H9 (cell line): ENCODE results near the gene PROC. TPM values are rescaled to one million over a fixed set of nuclear protein-coding genes. Genes with fewer than 3 reads are reported as not detected.

ENCODE experiments used
- DNase-seq: peaks from one replicate; pipeline ENCODE4 v3.0.0-alpha.2; 2017
- H2AFZ ChIP-seq: one replicate; pipeline ENCODE4 v1.6.1; 2013; ENCODE audit warnings: mild to moderate bottlenecking, low read length, control low read depth, moderate library complexity
- H2AK5ac ChIP-seq: 2 replicates; pipeline ENCODE4 v1.6.1; 2013; ENCODE audit warnings: low read length, control low read depth, mixed read lengths; ENCODE audit not compliant: insufficient read length
- H2BK120ac ChIP-seq: one replicate; pipeline ENCODE4 v1.6.1; 2013; ENCODE audit warnings: low read depth, mild to moderate bottlenecking, low read length, control low read depth, inconsistent platforms; ENCODE audit not compliant: poor library complexity, severe bottlenecking
- H2BK12ac ChIP-seq: 2 replicates; pipeline ENCODE4 v1.6.1; 2013; ENCODE audit warnings: low read length, control low read depth, mixed read lengths, low read depth; ENCODE audit not compliant: insufficient read length
- H2BK15ac ChIP-seq: 2 replicates; pipeline ENCODE4 v1.6.1; 2013; ENCODE audit warnings: low read depth, low read length, control low read depth
- H2BK20ac ChIP-seq: one replicate; pipeline ENCODE4 v1.6.1; 2013; ENCODE audit warnings: low read depth, mild to moderate bottlenecking, low read length, control low read depth, inconsistent platforms; ENCODE audit not compliant: poor library complexity, severe bottlenecking
- H2BK5ac ChIP-seq: 2 replicates; pipeline ENCODE4 v1.6.1; 2013; ENCODE audit warnings: low read length, control low read depth, mixed read lengths; ENCODE audit not compliant: insufficient read length
- H3K14ac ChIP-seq: 2 replicates; pipeline ENCODE4 v1.6.1; 2013; ENCODE audit warnings: low read length, control low read depth; ENCODE audit not compliant: insufficient read depth
- H3K18ac ChIP-seq: 2 replicates; pipeline ENCODE4 v1.6.1; 2013; ENCODE audit warnings: low read depth, mild to moderate bottlenecking, mixed read lengths, low read length, control low read depth; ENCODE audit not compliant: insufficient read length
- H3K23ac ChIP-seq: 2 replicates; pipeline ENCODE4 v1.6.1; 2013; ENCODE audit warnings: low read length, control low read depth, mixed read lengths, low read depth; ENCODE audit not compliant: insufficient read length
- H3K23me2 ChIP-seq: 2 replicates; pipeline ENCODE4 v1.6.1; 2013; ENCODE audit warnings: low read depth, mild to moderate bottlenecking, mixed read lengths, low read length, control low read depth; ENCODE audit not compliant: insufficient read length, poor library complexity, severe bottlenecking
- H3K27ac ChIP-seq: 2 replicates; pipeline ENCODE4 v1.5.1; 2013; ENCODE audit warnings: low read length, control low read depth, mixed read lengths, low read depth; ENCODE audit not compliant: insufficient read length
- H3K27me3 ChIP-seq: 2 replicates; pipeline ENCODE4 v1.6.1; 2013; ENCODE audit warnings: low read length, control low read depth, inconsistent platforms; ENCODE audit not compliant: insufficient read depth
- H3K4ac ChIP-seq: 2 replicates; pipeline ENCODE4 v1.6.1; 2013; ENCODE audit warnings: low read depth, mild to moderate bottlenecking, control low read depth, inconsistent platforms, low read length, moderate library complexity
- H3K4me1 ChIP-seq: 2 replicates; pipeline ENCODE4 v1.6.1; 2013; ENCODE audit warnings: low read length, control low read depth, inconsistent platforms; ENCODE audit not compliant: insufficient read depth
- H3K4me2 ChIP-seq: 2 replicates; pipeline ENCODE4 v1.6.1; 2013; ENCODE audit warnings: low read length, control low read depth, mixed read lengths; ENCODE audit not compliant: insufficient read length, insufficient read depth
- H3K56ac ChIP-seq: 2 replicates; pipeline ENCODE4 v1.6.1; 2013; ENCODE audit warnings: low read depth, mild to moderate bottlenecking, mixed read lengths, low read length, control low read depth; ENCODE audit not compliant: insufficient read length
- H3K79me1 ChIP-seq: 2 replicates; pipeline ENCODE4 v1.6.1; 2013; ENCODE audit warnings: low read depth, mild to moderate bottlenecking, moderate library complexity, low read length, control low read depth, inconsistent platforms; ENCODE audit not compliant: insufficient read depth, poor library complexity, severe bottlenecking
- H3K79me2 ChIP-seq: 2 replicates; pipeline ENCODE4 v1.6.1; 2013; ENCODE audit warnings: low read length, control low read depth, inconsistent platforms; ENCODE audit not compliant: insufficient read depth
- H3K9ac ChIP-seq: 2 replicates; pipeline ENCODE4 v1.6.1; 2013; ENCODE audit warnings: low read length, control low read depth, mixed read lengths; ENCODE audit not compliant: insufficient read length; ENCODE audit errors: extremely low read depth
- H3K9me3 ChIP-seq: one replicate; pipeline ENCODE4 v1.6.1; 2013; ENCODE audit warnings: low read depth, low read length, inconsistent platforms; ENCODE audit not compliant: control insufficient read depth
- H3T11ph ChIP-seq: one replicate; pipeline ENCODE4 v1.6.1; 2013; ENCODE audit warnings: mild to moderate bottlenecking, low read length, control low read depth, inconsistent platforms
- H4K20me1 ChIP-seq: one replicate; pipeline ENCODE4 v1.6.1; 2013; ENCODE audit not compliant: control insufficient read depth, insufficient read length, insufficient read depth
- H4K5ac ChIP-seq: 2 replicates; pipeline ENCODE4 v1.6.1; 2013; ENCODE audit warnings: low read depth, mild to moderate bottlenecking, mixed read lengths, low read length, control low read depth; ENCODE audit not compliant: insufficient read length
- H4K8ac ChIP-seq: replicated peaks from 2 replicates; pipeline ENCODE4 v1.6.1; 2013; ENCODE audit warnings: low read length, control low read depth, mixed read lengths, low read depth; ENCODE audit not compliant: insufficient read length
- H4K91ac ChIP-seq: 2 replicates; pipeline ENCODE4 v1.6.1; 2013; ENCODE audit warnings: low read depth, mild to moderate bottlenecking, moderate library complexity, mixed read lengths, low read length, control low read depth; ENCODE audit not compliant: insufficient read length
- H3K27ac Mint-ChIP-seq, 3 experiments: 2 replicates in 2 of 3; 3 replicates in 1 of 3; pipeline ENCODE4 v1.8.0; 2020 to 2021; ENCODE audit warnings: mixed read lengths in 3 of 3, mild to moderate bottlenecking in 1 of 3, moderate library complexity in 1 of 3
- H3K27me3 Mint-ChIP-seq: 2 replicates; pipeline ENCODE4 v1.8.0; 2021; ENCODE audit warnings: low read depth, mild to moderate bottlenecking, moderate library complexity, mixed read lengths
- H3K36me3 Mint-ChIP-seq, 3 experiments: 2 replicates in 2 of 3; 3 replicates in 1 of 3; pipeline ENCODE4 v1.8.0; 2020 to 2021; ENCODE audit warnings: low read depth in 3 of 3, mixed read lengths in 3 of 3; ENCODE audit not compliant: insufficient read depth in 1 of 3
- H3K4me1 Mint-ChIP-seq, 2 experiments: 2 replicates each; pipeline ENCODE4 v1.8.0; 2020; ENCODE audit warnings: mixed read lengths in 2 of 2
- H3K4me3 Mint-ChIP-seq, 2 experiments: 2 replicates in 1 of 2; 3 replicates in 1 of 2; pipeline ENCODE4 v1.8.0; 2020 to 2021; ENCODE audit warnings: mild to moderate bottlenecking in 2 of 2, mixed read lengths in 2 of 2, moderate library complexity in 1 of 2
- H3K9me3 Mint-ChIP-seq, 2 experiments: 2 replicates in 1 of 2; 3 replicates in 1 of 2; pipeline ENCODE4 v1.8.0; 2020; ENCODE audit warnings: mild to moderate bottlenecking in 2 of 2, mixed read lengths in 2 of 2, moderate library complexity in 1 of 2
- WGBS: extraction: QIAGEN DNeasy Blood & Tissue Kit; methylation state at CpG from one replicate; pipeline ENCODE4 v1.1.7; 2013; ENCODE audit warnings: missing lambda C conversion rate, low lambda C conversion rate, mixed read lengths; ENCODE audit not compliant: insufficient read length; ENCODE audit errors: extremely low coverage; 5-methylcytosine and 5-hydroxymethylcytosine counted together
- total RNA-seq: library from RNA; stranded (reverse); gene quantifications from 2 replicates; pipeline ENCODE4 v1.2.1, GENCODE V29; 2021
- TF ChIP-seq, protein P1 (sequence below): fragments of 200-600 bp; sonication (generic); conservative IDR thresholded peaks from 3 replicates; pipeline ENCODE4 v1.8.0; 2021; ENCODE audit warnings: antibody characterized with exemption, mild to moderate bottlenecking

Gene PROC
- total RNA-seq, 1 experiment from 2014 or later = 0.61 TPM

DNA sequence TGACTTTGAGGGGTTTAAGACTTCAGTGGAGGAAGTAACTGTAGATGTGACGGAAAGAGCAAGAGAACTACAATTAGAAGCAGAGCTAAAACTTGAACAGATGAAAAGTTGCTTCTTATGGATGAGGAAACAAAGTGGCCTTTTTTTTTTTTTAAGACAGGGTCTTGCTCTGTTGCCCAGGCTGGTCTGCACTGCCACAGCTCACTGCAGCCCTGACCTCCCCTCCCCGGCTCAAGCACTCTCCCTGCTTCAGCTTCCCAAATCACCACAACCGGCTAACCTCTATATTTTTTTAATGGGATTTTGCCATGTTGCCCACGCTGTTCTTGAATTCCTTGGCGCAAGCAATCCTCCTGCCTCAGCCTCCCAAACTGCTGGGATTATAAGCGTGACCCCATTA lies 33.7 kb upstream of the PROC start:
- no peak overlapping the region for H3K4me3 Mint-ChIP-seq
- Histone ChIP-seq H2BK15ac (no peak overlapping the region), H4K8ac (no peak overlapping the region)

More for the DNA sequence above, 33.7 kb upstream of the PROC start:
- Histone ChIP-seq H2BK20ac (no peak overlapping the region), H4K91ac (no peak overlapping the region), H2AK5ac (no peak overlapping the region), H3K79me2 (peaks cover 11% of the 10 kb centered on the region; the same call in 1 of the 2 replicates), H3K4me2 (no peak overlapping the region), H3K9ac (no peak overlapping the region), H3K79me1 (no peaks in the 10 kb centered on the region), H2BK120ac (no peak overlapping the region), H3K23me2 (peaks cover 4% of the 10 kb centered on the region), H4K20me1 (no peaks in the 10 kb centered on the region), H3T11ph (no peak overlapping the region), H2BK5ac (no peak overlapping the region), H2BK12ac (no peak overlapping the region), H3K27me3 (no peaks in the 10 kb centered on the region; the same call in 1 of the 2 replicates), H2AFZ (no peak overlapping the region), H3K4ac (no peak overlapping the region), H3K4me1 (0 out of 2 replicates have a peak, but pooled peaks cover 4% of the 10 kb centered on the region), H3K27ac (no peak overlapping the region), H3K14ac (no peak overlapping the region), H4K5ac (no peak overlapping the region), H3K23ac (no peak overlapping the region), H3K56ac (no peak overlapping the region), H3K9me3 (no peaks in the 10 kb centered on the region), H3K18ac (no peak overlapping the region)
- Mint-ChIP-seq H3K27ac (no peak overlapping the region), H3K36me3 (no peaks in the 10 kb centered on the region), H3K27me3 (no peaks in the 10 kb centered on the region), H3K4me1 (peaks cover 18 to 22% of the 10 kb centered on the region in 2 experiments), H3K9me3 (no peaks in the 10 kb centered on the region)
- no peak for DNase-seq
- TF ChIP-seq, protein P1, sequence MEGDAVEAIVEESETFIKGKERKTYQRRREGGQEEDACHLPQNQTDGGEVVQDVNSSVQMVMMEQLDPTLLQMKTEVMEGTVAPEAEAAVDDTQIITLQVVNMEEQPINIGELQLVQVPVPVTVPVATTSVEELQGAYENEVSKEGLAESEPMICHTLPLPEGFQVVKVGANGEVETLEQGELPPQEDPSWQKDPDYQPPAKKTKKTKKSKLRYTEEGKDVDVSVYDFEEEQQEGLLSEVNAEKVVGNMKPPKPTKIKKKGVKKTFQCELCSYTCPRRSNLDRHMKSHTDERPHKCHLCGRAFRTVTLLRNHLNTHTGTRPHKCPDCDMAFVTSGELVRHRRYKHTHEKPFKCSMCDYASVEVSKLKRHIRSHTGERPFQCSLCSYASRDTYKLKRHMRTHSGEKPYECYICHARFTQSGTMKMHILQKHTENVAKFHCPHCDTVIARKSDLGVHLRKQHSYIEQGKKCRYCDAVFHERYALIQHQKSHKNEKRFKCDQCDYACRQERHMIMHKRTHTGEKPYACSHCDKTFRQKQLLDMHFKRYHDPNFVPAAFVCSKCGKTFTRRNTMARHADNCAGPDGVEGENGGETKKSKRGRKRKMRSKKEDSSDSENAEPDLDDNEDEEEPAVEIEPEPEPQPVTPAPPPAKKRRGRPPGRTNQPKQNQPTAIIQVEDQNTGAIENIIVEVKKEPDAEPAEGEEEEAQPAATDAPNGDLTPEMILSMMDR = no peak
- no CpG with 5 or more reads among the region's 6 CpGs for WGBS
